Sciatic nerve (tissue), 2 donors: ENCODE results near the gene HOMER2. TPM values are rescaled to one million over a fixed set of nuclear protein-coding genes. Genes with fewer than 3 reads are reported as not detected.
A peak's percentile ranks its signal among the peaks of the same experiment; 100 is the strongest.

Experiments used
- ATAC-seq: fragments of 200-7000 bp; cut with Tn5 transposase; one replicate; pipeline ENCODE4 v1.9.1; 2020; ENCODE audit warnings: mild to moderate bottlenecking, moderate library complexity
- DNase-seq: peaks from one replicate; pipeline ENCODE4 v3.0.0-alpha.2; 2020; ENCODE audit warnings: low spot score
- intact Hi-C: fragments of 100-400 bp; cut with DNase I; formaldehyde crosslinking; loops from one replicate; pipeline ENCODE4 v1.14.2; 2022
- total RNA-seq: library from RNA; stranded (reverse); fragmentation: NEBNext Ultra II Directional; extraction: Animal tissue kit (Norgen Biotek cat#: 25700); gene quantifications from one replicate; pipeline ENCODE4 v1.2.1, GENCODE V29; 2021
- donor health status: DM: no; HTN: no; CAD: no.
- donor health status: DM: no; HTN: no; CAD: no.

Gene HOMER2
- total RNA-seq, 1 donor from 2014 or later, result 13.2 TPM

DNA sequence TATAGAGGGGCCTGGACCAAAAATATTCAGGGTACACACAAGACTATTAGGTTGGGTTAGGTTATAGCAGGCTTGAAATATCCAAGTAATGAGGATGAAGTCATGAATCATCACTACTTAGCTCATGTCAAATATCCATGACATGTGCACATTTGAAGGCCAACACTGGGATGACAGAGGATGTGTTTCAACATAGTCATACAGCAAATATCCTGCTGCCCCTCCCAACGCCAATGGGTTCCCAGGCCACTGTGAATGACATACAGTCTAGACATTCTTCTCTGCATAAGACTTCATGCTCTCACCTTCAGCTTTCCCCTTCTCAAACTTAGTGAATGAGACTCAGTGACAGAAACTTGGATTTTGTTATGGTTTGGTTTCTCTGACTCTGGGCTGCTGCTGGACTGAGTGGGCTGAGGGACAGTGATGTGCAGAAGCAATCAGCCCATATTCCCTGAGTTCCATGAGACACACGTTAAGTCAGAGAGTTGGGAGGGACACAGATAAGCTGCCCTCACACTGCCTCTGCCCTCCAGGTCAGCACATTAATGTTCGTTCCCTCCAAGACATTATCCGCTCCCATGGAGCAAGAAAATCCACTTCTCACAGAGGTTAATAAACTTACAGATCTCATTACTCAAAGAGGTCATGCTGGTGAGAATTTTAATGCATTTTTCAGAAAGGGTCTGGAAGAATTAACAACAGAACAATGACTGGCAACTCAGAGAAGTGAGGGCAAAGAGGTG lies 15.4 kb downstream of the HOMER2 start:
- no peak for ATAC-seq
- DNase-seq, result no peak
- intact Hi-C loops, result no loop called here

DNA sequence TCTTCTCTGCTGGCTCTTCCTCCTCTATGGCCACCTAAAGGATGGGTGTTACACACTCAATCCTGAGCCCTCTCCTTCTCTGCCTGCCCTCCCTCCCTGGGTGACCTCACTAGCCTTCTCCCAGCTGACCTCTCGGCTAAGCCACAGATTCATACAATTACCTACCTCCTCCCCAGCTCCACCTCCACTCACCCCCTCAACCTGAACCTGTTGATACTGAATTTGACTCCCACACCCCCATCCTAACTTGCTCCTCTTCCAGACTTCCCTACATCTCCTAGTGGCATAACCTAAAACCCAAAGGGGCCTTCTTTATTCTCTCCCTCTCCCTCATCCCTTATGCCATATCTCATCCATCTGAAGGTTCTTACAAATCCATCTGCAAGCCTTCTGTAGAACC lies 17.1 kb downstream of the HOMER2 start:
- ATAC-seq (no peak), DNase-seq (no peak)
- intact Hi-C loops, result no loop called here

DNA sequence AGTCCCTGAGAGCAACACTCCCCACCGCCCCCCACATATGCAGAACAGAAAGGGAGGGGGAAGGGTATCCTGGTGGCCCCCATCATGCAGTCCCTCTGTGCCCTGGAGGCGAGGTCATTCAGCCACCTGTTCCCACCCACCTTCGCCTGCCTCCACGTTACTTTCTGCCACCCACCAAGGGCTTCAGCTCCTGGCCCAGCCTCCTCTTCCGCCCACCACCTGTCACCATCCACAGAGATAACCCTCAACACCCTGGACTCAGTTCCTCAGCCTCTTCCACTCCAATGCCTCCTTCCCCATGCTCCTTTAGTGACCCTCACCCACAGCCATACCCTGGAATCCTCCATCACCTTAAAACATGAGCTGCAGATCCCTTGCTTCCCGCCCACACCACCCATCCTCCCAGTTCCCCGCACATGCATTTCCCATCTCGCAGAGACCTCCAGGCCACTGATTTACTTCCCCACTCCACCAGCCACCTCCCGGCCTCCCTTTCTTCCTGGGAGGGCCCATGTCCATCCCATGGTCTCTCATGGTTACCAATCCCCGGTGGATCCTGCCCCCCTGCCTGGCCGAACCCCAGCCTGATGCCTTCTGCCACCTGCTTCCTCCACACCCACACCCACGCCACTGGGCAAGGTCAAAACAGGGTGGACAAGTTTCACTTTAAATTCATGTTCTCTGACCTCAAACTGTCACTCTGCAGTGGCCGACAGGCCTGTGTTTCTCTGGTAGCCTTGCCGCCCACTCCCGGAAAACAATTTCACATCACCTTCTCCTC lies 18.2 kb downstream of the HOMER2 start:
- ATAC-seq (no peak), DNase-seq (no peak)
- intact Hi-C loops, result no loop called here

DNA sequence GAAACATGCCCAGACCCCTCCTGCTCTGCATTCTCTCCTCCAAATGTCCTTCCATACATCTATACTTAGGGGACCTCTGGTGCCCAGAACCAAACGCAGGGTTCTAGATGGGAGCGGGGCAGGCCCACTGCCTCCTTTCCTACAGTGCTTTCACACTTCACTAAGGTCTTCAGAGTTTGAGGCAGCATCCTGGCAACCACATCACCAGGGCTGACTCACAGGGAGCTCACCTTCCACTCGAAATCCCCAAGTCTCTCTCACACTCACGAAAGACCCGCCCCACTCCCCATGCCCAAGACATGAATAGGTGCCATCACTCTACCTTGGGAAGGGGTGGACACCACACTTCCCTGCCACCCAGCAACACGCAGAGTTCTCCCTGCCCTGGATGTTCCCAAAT lies 18.9 kb downstream of the HOMER2 start:
- ATAC-seq, result no peak
- intact Hi-C loops, result no loop called here
- no peak for DNase-seq

DNA sequence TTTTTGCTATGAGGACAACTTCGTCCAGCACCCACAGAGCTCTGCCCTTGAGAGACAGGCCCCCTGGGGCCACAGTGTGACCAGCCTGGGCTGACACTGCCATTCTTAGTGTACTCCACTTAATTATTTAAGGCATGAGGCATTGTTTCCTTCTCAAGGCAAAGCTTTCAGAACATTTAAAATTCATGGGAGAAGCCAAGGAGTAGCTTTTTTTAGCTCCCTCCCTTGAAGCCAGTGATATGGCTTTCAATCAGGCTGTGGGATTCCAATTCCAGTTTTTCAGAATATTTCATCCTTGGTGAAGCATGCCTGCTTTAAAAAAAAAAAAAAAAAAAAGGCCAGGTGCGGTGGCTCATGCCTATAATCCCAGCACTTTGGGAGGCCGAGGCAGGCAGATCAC lies 21.3 kb downstream of the HOMER2 start:
- DNase-seq (no peak), ATAC-seq (no peak)
- intact Hi-C loops, result no loop called here

DNA sequence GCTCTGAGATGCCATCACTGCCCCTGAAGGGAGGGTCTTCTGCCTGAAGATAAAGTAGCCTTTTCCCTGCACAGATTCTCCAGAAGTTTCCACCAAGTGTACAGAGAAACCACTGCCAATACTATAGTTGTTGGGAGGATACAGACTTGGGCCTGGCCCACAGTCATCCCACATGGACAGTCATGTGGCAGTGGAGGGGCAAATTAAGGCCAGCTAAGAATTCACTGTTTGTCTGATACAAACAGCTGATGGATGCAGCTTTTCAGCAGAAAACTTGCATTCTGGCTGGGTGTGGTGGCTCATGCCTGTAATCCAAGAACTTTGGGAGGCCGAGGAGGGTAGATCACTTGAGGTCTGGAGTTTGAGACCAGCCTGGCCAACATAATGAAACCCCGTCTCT lies 22.1 kb downstream of the HOMER2 start:
- no peak for ATAC-seq
- intact Hi-C loops, result no loop called here
- no peak for DNase-seq

DNA sequence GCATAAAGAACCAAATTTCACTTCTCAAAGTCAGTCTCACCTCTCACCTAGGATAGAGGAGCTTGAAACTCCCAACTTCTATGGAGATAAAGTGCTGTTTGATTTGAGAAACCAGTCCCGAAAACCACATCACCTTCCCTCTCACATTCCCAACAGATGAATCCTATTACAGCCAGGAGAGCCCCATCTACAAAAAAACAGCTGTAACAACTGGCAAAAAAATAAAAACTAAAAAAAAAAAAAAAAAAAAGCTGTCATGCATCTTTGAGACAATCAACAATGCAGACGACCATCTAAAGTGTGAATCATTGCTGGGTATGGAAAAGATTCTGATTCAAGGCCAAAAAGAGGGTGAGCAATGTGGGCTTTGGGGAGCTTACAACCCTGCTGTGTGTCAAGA lies 23.8 kb downstream of the HOMER2 start:
- no peak for DNase-seq
- ATAC-seq, result no peak
- intact Hi-C loops, result no loop called here

DNA sequence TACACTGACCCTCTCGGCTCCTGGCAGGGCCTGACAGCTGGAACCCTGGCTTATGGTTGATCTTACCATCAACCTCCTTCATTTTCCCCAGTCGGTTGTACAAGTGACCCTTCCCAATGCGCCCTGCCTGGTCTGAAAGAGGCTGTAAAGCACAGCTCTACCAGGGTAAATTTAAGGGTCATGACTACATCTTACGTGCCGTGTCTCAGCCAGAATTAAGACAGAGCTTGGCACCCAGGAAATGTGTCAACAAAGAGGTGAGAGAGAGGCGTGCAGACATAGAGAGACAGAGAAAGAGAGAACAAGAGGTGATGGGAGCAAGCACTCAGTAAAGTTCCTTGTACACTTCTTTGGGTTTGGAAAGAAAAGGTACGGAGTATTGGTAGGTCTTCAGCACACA lies 28.8 kb downstream of the HOMER2 start:
- ATAC-seq, result no peak
- DNase-seq, result no peak
- intact Hi-C loops, result no loop called here

DNA sequence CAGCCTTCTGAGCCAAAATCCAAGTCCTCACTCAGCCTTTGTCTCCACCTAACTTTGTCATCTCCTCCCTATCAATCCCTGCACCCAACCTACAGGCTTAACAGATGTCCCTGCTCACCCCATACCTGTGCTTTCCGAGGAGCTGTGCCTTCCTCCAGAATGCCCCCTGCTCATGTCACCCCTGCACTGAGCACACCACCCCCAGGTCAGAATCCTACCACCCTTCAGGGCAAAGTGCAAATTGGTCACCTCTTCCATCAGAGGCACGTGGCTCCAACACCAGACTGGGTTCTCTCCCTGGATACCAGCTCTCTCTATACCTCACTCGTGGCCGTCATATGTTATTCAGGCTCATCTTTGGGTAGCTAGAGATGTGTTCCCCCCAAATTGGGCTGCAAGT lies 29.8 kb downstream of the HOMER2 start:
- ATAC-seq, result no peak
- intact Hi-C loops, result no loop called here
- DNase-seq, result no peak

DNA sequence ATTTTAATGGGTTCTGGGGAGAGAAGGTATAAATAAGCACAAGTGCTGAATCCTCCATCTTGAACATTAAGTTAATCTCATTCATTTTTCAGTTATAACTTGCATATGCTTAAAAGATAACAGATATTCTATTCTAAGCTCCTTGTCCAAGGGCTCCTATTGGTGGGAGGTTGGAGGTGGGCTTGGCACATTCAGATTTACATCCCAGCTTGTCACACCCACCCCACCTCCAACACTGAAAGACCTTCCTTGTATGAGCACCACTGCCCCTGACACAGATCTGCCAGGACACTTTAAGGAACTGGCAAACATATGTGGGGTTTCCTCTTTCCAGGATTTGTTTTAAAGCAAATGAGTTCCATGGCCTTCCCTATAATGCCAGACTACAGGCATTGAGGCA lies 30.6 kb downstream of the HOMER2 start:
- DNase-seq, result no peak
- ATAC-seq, result no peak
- intact Hi-C loops, result no loop called here

DNA sequence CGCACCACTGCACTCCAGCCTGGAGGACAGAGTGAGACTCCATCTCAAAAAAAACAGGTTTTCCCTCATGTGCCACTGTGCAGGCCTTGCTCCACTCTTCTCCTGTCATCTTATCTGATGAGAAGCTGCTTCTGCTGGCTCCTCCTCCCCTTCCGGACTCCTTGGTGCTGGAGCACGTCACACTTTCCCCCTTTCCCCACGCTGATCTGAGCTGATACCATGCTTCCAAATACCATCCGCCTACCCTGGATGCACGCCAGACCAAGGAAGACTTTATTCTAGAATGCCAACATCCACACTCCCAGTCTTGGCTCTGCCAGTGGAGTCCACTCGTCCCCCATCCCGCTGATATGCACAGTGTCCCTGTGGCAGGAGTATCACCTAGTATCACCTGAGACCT lies 31.3 kb downstream of the HOMER2 start:
- intact Hi-C loops, result no loop called here
- ATAC-seq (no peak), DNase-seq (no peak)

DNA sequence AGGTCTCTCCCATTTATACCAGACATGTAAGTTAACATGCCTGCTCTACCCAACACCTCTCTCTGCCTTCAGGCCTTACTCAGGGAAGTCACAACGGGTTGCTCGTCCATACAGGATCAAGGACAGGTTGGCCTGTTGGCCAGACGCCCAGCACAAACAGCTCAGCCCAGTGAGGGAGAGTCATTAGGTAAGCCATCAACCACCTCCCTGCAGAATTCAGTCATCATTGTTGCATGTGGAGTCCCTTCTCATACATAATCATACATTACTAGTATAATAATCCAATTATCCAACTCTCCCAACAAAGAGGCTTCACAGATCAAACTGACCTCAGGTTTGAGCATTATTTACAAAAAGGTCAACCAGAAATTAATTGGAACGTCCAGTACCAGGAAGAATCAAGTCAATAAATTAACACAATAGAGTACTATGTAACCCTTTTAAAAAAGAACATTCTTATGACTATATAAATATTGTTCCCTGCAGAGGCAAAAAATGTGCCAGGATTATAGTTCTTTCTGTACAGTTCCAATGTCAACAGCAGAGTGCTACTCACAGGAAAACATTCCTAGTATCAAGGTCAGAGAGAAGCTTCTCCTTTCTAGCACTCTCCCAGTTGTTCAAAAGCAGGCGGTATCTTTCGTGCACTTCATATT lies 33.2 kb downstream of the HOMER2 start:
- intact Hi-C loops, result no loop called here
- no peak for DNase-seq
- peak; percentile 84 for ATAC-seq

DNA sequence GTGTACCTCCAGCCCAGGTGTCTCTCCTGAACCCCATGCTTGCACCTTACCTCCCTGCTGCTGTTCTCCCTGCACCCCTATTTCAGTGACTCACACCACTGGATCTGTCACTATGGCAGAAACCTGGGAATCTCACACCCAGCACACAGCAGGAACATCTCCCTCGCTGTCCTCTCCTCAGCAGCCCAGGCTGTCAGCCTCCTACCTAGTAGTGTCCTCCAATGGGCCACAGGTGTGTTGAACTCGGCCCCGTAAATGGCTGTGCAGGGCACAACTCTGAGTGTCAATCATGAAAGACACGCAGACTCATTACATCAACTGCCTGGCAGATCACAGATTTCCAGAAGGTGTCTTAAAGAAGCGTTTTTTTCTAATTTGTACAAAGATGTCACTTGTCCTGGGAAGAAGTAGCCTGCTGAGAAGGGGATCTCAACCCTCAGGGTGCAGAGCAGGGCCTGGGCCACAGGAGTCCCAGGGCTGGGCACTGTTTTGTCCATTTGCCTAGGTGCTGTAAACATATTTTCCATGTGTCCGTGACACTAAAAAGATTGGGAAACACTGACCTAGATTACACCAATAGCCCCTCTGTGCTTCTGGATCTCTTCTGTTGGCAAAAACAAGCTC lies 33.8 kb downstream of the HOMER2 start:
- DNase-seq, result no peak
- intact Hi-C loops, result no loop called here
- ATAC-seq, result peak; percentile 54

DNA sequence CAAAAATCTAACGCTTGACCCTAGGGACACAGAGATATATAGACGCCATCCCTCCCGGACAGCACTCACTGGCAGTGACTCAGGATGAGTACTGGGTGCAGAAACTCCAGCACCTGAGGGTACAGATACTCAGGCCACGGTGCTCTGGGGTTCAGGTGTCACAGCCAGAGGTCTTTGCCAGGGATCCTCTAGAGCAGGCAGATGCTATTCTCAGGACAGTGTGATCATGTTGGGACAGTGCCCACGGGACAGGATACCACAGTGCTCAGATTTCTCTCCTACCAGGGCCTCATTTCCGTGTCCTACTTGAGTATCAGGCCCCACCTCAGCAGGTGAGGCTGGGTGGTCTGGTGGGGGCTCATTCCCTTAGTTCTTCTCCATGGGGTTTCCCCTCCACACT lies 34.4 kb downstream of the HOMER2 start:
- intact Hi-C loops, result no loop called here
- no peak for ATAC-seq

DNA sequence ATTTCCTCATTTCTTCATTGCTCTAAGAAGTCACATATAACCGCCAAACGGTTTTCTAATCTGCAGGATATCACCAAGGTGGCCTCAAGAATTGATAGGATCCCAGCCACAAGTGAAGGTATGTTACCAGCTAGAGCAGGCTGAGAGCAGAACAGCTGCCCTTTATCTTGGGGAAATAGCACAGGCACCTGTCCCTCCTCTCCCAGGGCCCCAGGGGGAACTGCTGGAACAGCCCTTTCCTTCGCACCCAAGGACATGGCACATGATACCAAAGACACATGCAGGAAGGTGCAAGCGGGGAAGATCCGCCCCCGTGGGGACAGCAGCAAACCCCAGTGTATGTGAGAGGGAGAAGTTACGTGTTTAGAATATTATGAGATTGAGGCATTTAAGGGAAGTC lies 35.3 kb downstream of the HOMER2 start:
- intact Hi-C loops, result no loop called here
- DNase-seq, result no peak
- ATAC-seq, result no peak

More for the DNA sequence above, 34.4 kb downstream of the HOMER2 start:
- no peak for DNase-seq

DNA sequence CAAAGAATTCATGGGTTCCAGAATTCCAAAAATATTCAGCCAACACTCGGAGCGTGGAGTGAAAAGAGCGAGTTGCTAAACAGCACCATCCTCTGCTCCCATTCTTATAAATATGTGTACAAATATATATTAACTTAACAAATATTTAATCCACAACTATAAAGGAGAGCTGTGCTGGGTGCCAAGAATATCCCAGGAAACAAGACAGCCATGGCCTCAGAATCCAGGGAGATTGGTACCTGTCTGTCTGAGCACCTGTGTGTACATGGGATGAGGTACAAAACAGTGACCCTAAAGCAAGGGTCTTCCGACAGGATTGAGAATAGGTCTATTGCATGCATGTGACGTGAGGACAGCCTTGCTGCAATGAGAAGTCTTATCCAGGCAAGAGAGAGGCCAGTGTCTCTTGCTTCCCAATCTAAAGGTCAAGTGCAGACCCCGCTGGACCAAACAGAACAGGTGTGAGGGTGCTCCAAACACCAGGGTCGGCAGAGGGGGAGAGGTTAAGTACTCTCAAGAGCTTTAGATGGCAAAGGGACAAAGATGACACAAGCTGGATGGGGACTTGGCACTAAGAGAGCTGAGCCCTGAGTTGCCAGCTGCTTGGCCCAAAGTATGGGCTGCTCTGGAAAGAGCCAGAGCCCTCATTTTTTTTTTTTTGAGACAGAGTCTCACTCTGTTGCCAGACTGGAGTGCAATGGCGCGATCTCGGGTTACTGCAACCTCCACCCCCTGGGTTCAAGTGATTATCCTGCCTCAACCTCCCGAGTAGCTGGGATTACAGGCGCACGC lies 36.2 kb downstream of the HOMER2 start:
- no peak for ATAC-seq
- intact Hi-C loops, result no loop called here
- DNase-seq, result no peak

DNA sequence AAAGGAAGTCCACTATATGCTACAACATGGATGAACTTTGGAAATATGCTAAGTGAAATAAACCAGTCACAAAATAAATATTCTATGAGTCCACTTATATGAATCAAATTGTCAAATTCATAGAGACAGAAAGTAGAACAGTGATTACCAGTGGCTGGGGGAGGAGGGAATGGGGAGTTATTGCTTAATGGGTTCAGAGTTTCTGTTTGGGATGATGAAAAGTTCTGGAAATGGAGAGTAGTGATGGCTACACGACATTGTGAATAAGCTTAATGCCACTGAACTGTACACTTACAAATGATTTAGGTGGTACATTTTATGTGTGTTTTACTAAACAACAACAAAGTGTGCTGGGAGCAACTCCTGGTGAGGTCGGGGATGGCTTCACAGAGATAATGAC lies 38.1 kb downstream of the HOMER2 start:
- no peak for DNase-seq
- intact Hi-C loops, result no loop called here
- no peak for ATAC-seq

DNA sequence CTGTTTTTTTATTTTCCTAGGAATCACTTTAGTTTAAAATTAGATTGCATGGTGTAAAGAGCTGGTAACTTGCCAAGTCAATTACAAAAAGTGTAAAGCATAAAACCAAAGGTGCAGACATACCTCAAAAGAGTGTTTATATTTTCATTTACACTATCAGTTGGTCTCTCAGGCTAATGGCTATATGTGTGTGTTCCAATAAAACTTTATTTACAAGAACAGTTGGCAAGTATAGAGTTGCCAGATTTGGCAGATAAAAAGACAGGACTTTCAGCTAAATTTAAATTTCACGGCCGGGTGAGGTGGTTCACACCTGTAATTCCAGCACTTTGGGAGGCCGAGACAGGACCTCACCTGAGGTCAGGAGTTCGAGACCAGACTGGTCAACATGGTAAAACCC lies 41.1 kb downstream of the HOMER2 start:
- no peak for ATAC-seq
- DNase-seq, result no peak
- intact Hi-C loops, result no loop called here

DNA sequence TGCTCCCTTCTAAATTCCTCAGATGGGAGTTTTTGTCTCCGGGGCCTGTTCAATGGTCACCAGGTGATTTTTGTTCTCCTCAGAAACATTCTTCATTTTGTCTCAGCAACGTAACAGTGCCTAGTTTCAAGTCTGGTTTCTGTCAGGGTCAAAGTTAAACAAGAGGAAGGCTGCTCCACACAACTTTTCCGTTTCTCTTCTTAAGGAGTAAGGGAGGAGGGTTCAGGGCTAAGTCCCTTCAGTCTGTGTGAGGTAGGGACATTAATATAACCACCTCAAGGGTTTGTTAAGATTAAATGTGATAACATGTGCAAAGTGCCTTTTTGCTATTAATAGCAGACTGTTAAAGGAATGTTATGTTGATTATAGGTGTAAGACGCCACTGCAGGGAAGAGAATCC lies 41.8 kb downstream of the HOMER2 start:
- no peak for DNase-seq
- ATAC-seq, result no peak
- intact Hi-C loops, result no loop called here
